Measurements from ENCODE around the gene BTN3A1. TPM values are rescaled to one million over a fixed set of nuclear protein-coding genes. Genes with fewer than 3 reads are reported as not detected.

Gene BTN3A1
- total and polyA plus RNA-seq, 2 of the 8 experiments (the other 6 are each of a cell fraction or from before 2014, with no cell fraction given): 4.7 to 5.6 TPM

GRCh38 chr6:26394289-26394688, 7.8 kb upstream of the BTN3A1 start:
- H3K14ac ChIP-seq (ENCODE audit: insufficient read length): no peak overlapping the region
- no peak overlapping the region for H4K8ac ChIP-seq (ENCODE audit: extremely low read depth, insufficient read depth, low read length)
- H4K91ac ChIP-seq (replicated peaks; ENCODE audit: insufficient read length, low read length): no peak overlapping the region
- H3K79me2 ChIP-seq (ENCODE audit: control insufficient read depth in 1 of 2, insufficient read depth in 2 of 2, low read length in 2 of 2): no peaks in the 10 kb centered on the region
- WGBS, 2 experiments (ENCODE audit: extremely low coverage in 1 of 2, insufficient coverage in 1 of 2, insufficient read length in 1 of 2, insufficient replicate concordance in 2 of 2, low coverage in 1 of 2, low lambda C conversion rate in 2 of 2, missing lambda C conversion rate in 1 of 2): 95% methylated on average over 1 of the region's 1 CpG; no CpG with 5 or more reads in 1 of the 2 experiments
- peaks cover 0 to 14% (median 10%) of the 10 kb centered on the region in 4 experiments; a peak in 6 of 8 replicates for H3K36me3 ChIP-seq (ENCODE audit: control insufficient read depth in 2 of 4, insufficient read depth in 4 of 4, low read length in 3 of 4)
- H3K27me3 ChIP-seq (replicated peaks in 1 of 4; ENCODE audit: control insufficient read depth in 3 of 4, extremely low read depth in 1 of 4, insufficient read depth in 3 of 4, low read length in 3 of 4): no peaks in the 10 kb centered on the region
- no peak overlapping the region for H3K4me2 ChIP-seq (ENCODE audit: insufficient read depth in 1 of 2, low read depth in 2 of 2, low read length in 2 of 2)
- H2BK15ac ChIP-seq (ENCODE audit: low read length): no peak overlapping the region
- FAIRE-seq (no peak), DNase-seq (ENCODE audit: low read depth in 1 of 2, low spot score in 2 of 2) (no peak)
- H3K23me2 ChIP-seq (ENCODE audit: low read depth, low read length): no peaks in the 10 kb centered on the region
- H2AFZ ChIP-seq (ENCODE audit: low read length): no peak overlapping the region
- H3K18ac ChIP-seq (ENCODE audit: extremely low read depth, low read length): no peak overlapping the region
- no peaks in the 10 kb centered on the region for H4K20me1 ChIP-seq (replicated peaks in 1 of 2; ENCODE audit: control insufficient read depth in 1 of 2, insufficient read depth in 2 of 2, low read length in 2 of 2)
- H3K23ac ChIP-seq (ENCODE audit: insufficient read length): no peak overlapping the region
- H3K56ac ChIP-seq (replicated peaks; ENCODE audit: insufficient read length, low read depth, low read length): no peak overlapping the region
- no peaks in the 10 kb centered on the region for H3K79me1 ChIP-seq (ENCODE audit: low read depth, low read length)
- H2AK5ac ChIP-seq (ENCODE audit: low read depth, low read length): no peak overlapping the region
- no peak overlapping the region for H2BK5ac ChIP-seq (ENCODE audit: low read depth, low read length)
- H3K4me3 ChIP-seq (ENCODE audit: extremely low read depth in 1 of 4, insufficient read depth in 2 of 4, low read depth in 3 of 4, low read length in 4 of 4): no peak overlapping the region
- ChIA-PET CTCF (ENCODE audit: partially characterized antibody) (interaction anchor here (0.8 to 1.0 kb wide), 2 partner anchors 52 to 61 kb away, joined by 3 to 4 read pairs; no protein-coding TSS in a partner anchor), POLR2A (ENCODE audit: partially characterized antibody) (interaction anchor here (0.6 to 1.6 kb wide), 4 partner anchors 10 to 37 kb away, joined by 3 to 5 read pairs (median 3); no protein-coding TSS in a partner anchor)
- TF ChIP-seq SUZ12 (IDR thresholded peaks at IDR 0.05; ENCODE audit: low read length) (no peak), CHD2 (IDR thresholded peaks at IDR 0.05; ENCODE audit: low read length) (no peak), HDAC6 (IDR thresholded peaks at IDR 0.05; ENCODE audit: low read depth, low read length) (no peak), TAF1 (IDR thresholded peaks at IDR 0.05; ENCODE audit: low read depth, low read length) (no peak), POLR2A (IDR thresholded peaks at IDR 0.05; ENCODE audit: control extremely low read depth in 1 of 2, low read depth in 2 of 2, low read length in 2 of 2) (no peak), TAF7 (optimal IDR thresholded peaks at IDR 0.05; ENCODE audit: borderline replicate concordance, low read depth, low read length) (no peak), SP2 (IDR thresholded peaks at IDR 0.05; ENCODE audit: low read length) (no peak), BCL11A (IDR thresholded peaks at IDR 0.05; ENCODE audit: low read depth in 2 of 2, low read length in 2 of 2) (no peak), RBBP5 (IDR thresholded peaks at IDR 0.05; ENCODE audit: borderline replicate concordance, low read depth, low read length) (no peak), CHD1 (IDR thresholded peaks at IDR 0.05; ENCODE audit: low read depth, low read length) (no peak), TBP (IDR thresholded peaks at IDR 0.05; ENCODE audit: low read depth, low read length) (no peak), TEAD4 (IDR thresholded peaks at IDR 0.05; ENCODE audit: low read depth, low read length) (no peak)
- H3K4me1 ChIP-seq (replicated peaks in 1 of 4; ENCODE audit: control insufficient read depth in 3 of 4, insufficient read depth in 4 of 4, low read length in 3 of 4): no peaks in the 10 kb centered on the region
- H4K5ac ChIP-seq (ENCODE audit: insufficient read length, low read depth, low read length): no peak overlapping the region
- no peak overlapping the region for H3K27ac ChIP-seq (ENCODE audit: low read depth, low read length)
- no peak overlapping the region for H2BK20ac ChIP-seq (ENCODE audit: low read length)
- no peaks in the 10 kb centered on the region for H3K9me3 ChIP-seq (ENCODE audit: insufficient read depth in 2 of 2, low read depth in 1 of 2, low read length in 1 of 2)
- no peak overlapping the region for H2BK120ac ChIP-seq (replicated peaks; ENCODE audit: low read depth, low read length)
- no peak overlapping the region for H3K4ac ChIP-seq (replicated peaks; ENCODE audit: insufficient read length, low read depth, low read length)
- no peak overlapping the region for H2BK12ac ChIP-seq (ENCODE audit: low read depth, low read length)
- H3K9ac ChIP-seq (replicated peaks in 1 of 4; ENCODE audit: extremely low read depth in 1 of 4, low read depth in 3 of 4, low read length in 3 of 4): no peak overlapping the region

Measured in H1 (cell line).